ENCODE measurements around the gene AKR1D1. TPM values are rescaled to one million over a fixed set of nuclear protein-coding genes. Genes with fewer than 3 reads are reported as not detected.
"Not testable (repeated sequence)": the region's sequence is repeated elsewhere in the genome, so short reads cannot be mapped to it uniquely, and the experiment has no call there.

Gene AKR1D1
- total and polyA plus RNA-seq, 7 experiments from 2014 or later = not detected

DNA sequence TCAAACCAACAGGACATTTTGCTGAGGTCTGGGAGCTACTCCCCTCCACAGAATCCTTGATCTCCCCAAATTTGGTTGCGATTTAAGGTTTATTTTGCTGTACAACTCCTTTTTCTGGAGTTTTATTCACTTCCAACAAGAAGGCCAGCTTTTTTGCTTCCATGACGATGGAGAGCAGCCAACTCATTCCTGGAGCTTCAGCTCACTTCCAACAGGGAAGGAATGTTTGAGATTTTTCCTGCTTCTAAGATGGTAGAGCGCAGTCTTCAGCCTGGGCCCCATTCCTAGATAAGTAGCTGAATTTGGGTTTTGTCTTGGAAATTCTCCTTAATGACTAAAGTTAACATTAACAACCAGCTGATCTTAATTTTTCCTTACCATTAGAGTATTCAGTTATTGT, 43.5 kb upstream of the AKR1D1 start:
- Histone ChIP-seq H3K36me3 (ENCODE audit: control insufficient read depth in 2 of 3, insufficient read depth in 3 of 3, low read length in 3 of 3) (no peaks in the 10 kb centered on the region), H3K27ac (ENCODE audit: low read depth, low read length) (no peak overlapping the region), H3K4me1 (ENCODE audit: control insufficient read depth in 2 of 2, insufficient read depth in 2 of 2, low read length in 2 of 2) (no peaks in the 10 kb centered on the region), H3K4me3 (ENCODE audit: low read length) (no peak overlapping the region), H3K9me3 (ENCODE audit: control insufficient read depth in 2 of 3, low read length in 3 of 3) (no peaks in the 10 kb centered on the region), H3K27me3 (ENCODE audit: control insufficient read depth in 2 of 2, insufficient read depth in 2 of 2, low read length in 2 of 2) (no peaks in the 10 kb centered on the region)
- Mint-ChIP-seq H3K27me3 (peaks cover 0 to 24% (median 15%) of the 10 kb centered on the region in 5 donors), H3K4me1 (no peaks in the 10 kb centered on the region), H3K36me3 (peaks cover 0 to 7% (median 6%) of the 10 kb centered on the region in 5 donors), H3K9me3 (peaks cover 0 to 16% (median 10%) of the 10 kb centered on the region in 11 donors), H3K4me3 (no peak overlapping the region), H3K27ac (no peak overlapping the region)
- intact Hi-C loops (cut with micrococcal nuclease) = no loop called here
- POLR2A ChIA-PET = no interaction called here
- CTCF ChIA-PET = interaction anchor here (1.3 kb wide), 1 partner anchor 23 kb away, joined by 3 read pairs; no protein-coding TSS in a partner anchor
- DNase-seq (no peak), ATAC-seq (no peak)

DNA sequence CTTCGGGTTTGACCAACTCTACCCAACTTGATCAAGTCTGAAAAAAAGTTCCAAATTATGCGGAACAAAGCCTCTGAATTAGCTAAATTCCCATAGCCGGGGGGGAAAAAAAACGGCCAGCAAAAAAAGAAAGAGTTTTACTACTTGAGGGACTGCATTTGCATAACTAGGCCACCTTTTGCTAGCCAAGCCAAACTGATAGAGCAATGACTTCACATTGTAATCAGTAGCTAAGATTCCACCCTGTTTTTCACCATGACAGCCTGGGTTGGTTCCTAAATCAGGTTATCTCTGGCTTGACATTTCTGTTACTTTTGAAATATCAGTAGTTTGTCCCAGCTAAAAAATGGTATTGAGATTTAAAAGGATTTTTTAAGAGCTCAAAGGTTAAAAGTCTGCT, 43.0 kb upstream of the AKR1D1 start:
- Histone ChIP-seq H3K27ac (ENCODE audit: low read depth, low read length) (no peak overlapping the region), H3K4me3 (ENCODE audit: low read length) (no peak overlapping the region), H3K36me3 (ENCODE audit: control insufficient read depth in 2 of 3, insufficient read depth in 3 of 3, low read length in 3 of 3) (no peaks in the 10 kb centered on the region), H3K4me1 (ENCODE audit: control insufficient read depth in 2 of 2, insufficient read depth in 2 of 2, low read length in 2 of 2) (no peaks in the 10 kb centered on the region), H3K27me3 (ENCODE audit: control insufficient read depth in 2 of 2, insufficient read depth in 2 of 2, low read length in 2 of 2) (no peaks in the 10 kb centered on the region), H3K9me3 (ENCODE audit: control insufficient read depth in 2 of 3, low read length in 3 of 3) (no peaks in the 10 kb centered on the region)
- peaks cover 0 to 16% (median 10%) of the 10 kb centered on the region in 11 donors for H3K9me3 Mint-ChIP-seq
- H3K27ac Mint-ChIP-seq = no peak overlapping the region
- peaks cover 0 to 7% (median 6%) of the 10 kb centered on the region in 5 donors for H3K36me3 Mint-ChIP-seq
- no peaks in the 10 kb centered on the region for H3K4me1 Mint-ChIP-seq
- CTCF ChIA-PET = interaction anchor here (1.3 kb wide), 1 partner anchor 24 kb away, joined by 3 read pairs; no protein-coding TSS in a partner anchor
- ATAC-seq (no peak), DNase-seq (no peak)
- POLR2A ChIA-PET = no interaction called here
- H3K4me3 Mint-ChIP-seq = no peak overlapping the region
- intact Hi-C loops (cut with micrococcal nuclease) = no loop called here
- peaks cover 2 to 21% (median 16%) of the 10 kb centered on the region in 5 donors for H3K27me3 Mint-ChIP-seq

DNA sequence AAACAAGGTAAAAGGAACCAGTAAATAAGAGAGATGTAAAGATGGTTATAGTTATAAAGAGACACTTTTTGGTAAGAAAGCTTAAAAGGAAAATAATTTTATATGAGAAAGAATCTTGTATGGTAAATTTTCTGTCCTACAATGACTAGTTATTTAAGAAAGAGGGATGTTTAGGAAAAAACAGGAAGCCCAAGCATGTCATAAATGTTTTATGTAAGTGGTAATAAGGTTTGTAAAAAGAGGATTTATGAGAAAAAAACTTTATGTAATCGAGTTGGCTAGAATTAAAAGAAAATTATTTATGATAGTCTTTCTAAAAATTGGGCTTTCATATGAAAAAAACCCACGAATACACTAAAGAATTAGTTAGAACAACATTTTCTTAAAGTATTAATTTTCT, 40.1 kb upstream of the AKR1D1 start:
- no peaks in the 10 kb centered on the region for H3K36me3 ChIP-seq (ENCODE audit: control insufficient read depth in 2 of 3, insufficient read depth in 3 of 3, low read length in 3 of 3)
- no peak for ATAC-seq
- ChIA-PET POLR2A (no interaction called here), CTCF (no interaction called here)
- intact Hi-C loops (cut with micrococcal nuclease) = no loop called here
- H3K27ac ChIP-seq (ENCODE audit: low read depth, low read length) = no peak overlapping the region
- H3K4me3 Mint-ChIP-seq = no peak overlapping the region
- peaks cover 10 to 37% (median 25%) of the 10 kb centered on the region in 5 donors for H3K27me3 Mint-ChIP-seq
- H3K9me3 Mint-ChIP-seq = peaks cover 0 to 36% (median 11%) of the 10 kb centered on the region in 11 donors
- H3K27ac Mint-ChIP-seq = no peak overlapping the region
- no peak for DNase-seq
- no peak overlapping the region for H3K4me3 ChIP-seq (ENCODE audit: low read length)
- no peaks in the 10 kb centered on the region for H3K4me1 ChIP-seq (ENCODE audit: control insufficient read depth in 2 of 2, insufficient read depth in 2 of 2, low read length in 2 of 2)
- peaks cover 0 to 7% (median 6%) of the 10 kb centered on the region in 5 donors for H3K36me3 Mint-ChIP-seq
- H3K4me1 Mint-ChIP-seq = no peaks in the 10 kb centered on the region
- H3K9me3 ChIP-seq (ENCODE audit: control insufficient read depth in 2 of 3, low read length in 3 of 3) = no peaks in the 10 kb centered on the region
- no peaks in the 10 kb centered on the region for H3K27me3 ChIP-seq (ENCODE audit: control insufficient read depth in 2 of 2, insufficient read depth in 2 of 2, low read length in 2 of 2)

DNA sequence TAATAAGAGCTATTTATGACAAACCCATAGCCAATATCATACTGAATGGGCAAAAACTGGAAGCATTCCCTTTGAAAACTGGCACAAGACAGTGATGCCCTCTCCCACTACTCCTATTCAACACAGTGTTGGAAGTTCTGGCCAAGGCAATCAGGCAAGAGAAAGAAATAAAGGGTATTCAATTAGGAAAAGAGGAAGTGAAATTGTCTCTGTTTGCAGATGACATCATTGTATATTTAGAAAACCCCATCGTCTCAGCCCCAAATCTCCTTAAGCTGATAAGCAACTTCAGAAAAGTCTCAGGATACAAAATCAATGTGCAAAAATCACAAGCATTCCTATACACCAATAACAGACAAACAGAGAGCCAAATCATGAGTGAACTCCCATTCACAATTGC, 36.2 kb upstream of the AKR1D1 start:
- not testable (repeated sequence) for DNase-seq; H3K9me3 ChIP-seq (ENCODE audit: control insufficient read depth in 2 of 3, low read length in 3 of 3)

DNA sequence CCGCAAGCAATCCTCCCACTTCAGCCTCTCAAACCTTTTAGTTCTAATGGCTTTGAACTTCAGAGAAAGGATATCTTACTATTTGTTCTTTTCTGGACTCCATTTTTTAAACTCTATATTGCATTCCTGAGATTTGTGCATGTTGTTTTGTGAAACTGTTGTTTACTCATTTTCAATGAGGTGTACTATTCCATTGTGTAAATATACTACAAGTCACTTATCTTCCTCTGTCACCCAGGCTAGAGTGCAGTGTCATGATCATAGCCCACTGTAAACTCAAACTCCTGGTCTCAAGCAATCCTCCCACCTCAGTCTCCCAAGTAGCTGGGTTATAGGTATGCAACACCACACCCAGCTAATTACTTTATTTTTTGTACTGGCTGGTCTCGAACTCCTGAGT, 31.4 kb upstream of the AKR1D1 start:
- no peaks in the 10 kb centered on the region for H3K36me3 Mint-ChIP-seq
- ATAC-seq (no peak), DNase-seq (no peak)
- ChIA-PET POLR2A (no interaction called here), CTCF (no interaction called here)
- no peak overlapping the region for H3K4me3 ChIP-seq (ENCODE audit: low read length)
- H3K4me3 Mint-ChIP-seq = no peak overlapping the region
- H3K9me3 Mint-ChIP-seq = peaks cover 0 to 15% (median 5%) of the 10 kb centered on the region in 11 donors
- H3K27me3 Mint-ChIP-seq = peaks cover 11 to 29% (median 18%) of the 10 kb centered on the region in 5 donors
- H3K36me3 ChIP-seq (ENCODE audit: control insufficient read depth in 2 of 3, insufficient read depth in 3 of 3, low read length in 3 of 3) = no peaks in the 10 kb centered on the region
- intact Hi-C loops (cut with micrococcal nuclease) = no loop called here
- H3K4me1 Mint-ChIP-seq = no peaks in the 10 kb centered on the region
- H3K9me3 ChIP-seq (ENCODE audit: control insufficient read depth in 2 of 3, low read length in 3 of 3) = no peaks in the 10 kb centered on the region
- H3K27ac ChIP-seq (ENCODE audit: low read depth, low read length) = no peak overlapping the region
- H3K4me1 ChIP-seq (ENCODE audit: control insufficient read depth in 2 of 2, insufficient read depth in 2 of 2, low read length in 2 of 2) = no peaks in the 10 kb centered on the region
- no peak overlapping the region for H3K27ac Mint-ChIP-seq
- no peaks in the 10 kb centered on the region for H3K27me3 ChIP-seq (ENCODE audit: control insufficient read depth in 2 of 2, insufficient read depth in 2 of 2, low read length in 2 of 2)

More for the DNA sequence above, 36.2 kb upstream of the AKR1D1 start:
- H3K4me1 Mint-ChIP-seq; H3K4me3 Mint-ChIP-seq; intact Hi-C loops (cut with micrococcal nuclease); H3K36me3 Mint-ChIP-seq; POLR2A ChIA-PET; H3K27ac Mint-ChIP-seq; H3K27ac ChIP-seq (ENCODE audit: low read depth, low read length); H3K36me3 ChIP-seq (ENCODE audit: control insufficient read depth in 2 of 3, insufficient read depth in 3 of 3, low read length in 3 of 3); ATAC-seq; H3K4me3 ChIP-seq (ENCODE audit: low read length); H3K27me3 ChIP-seq (ENCODE audit: control insufficient read depth in 2 of 2, insufficient read depth in 2 of 2, low read length in 2 of 2); CTCF ChIA-PET; H3K4me1 ChIP-seq (ENCODE audit: control insufficient read depth in 2 of 2, insufficient read depth in 2 of 2, low read length in 2 of 2): not testable (repeated sequence)
- peaks cover 10 to 41% (median 29%) of the 10 kb centered on the region in 5 donors for H3K27me3 Mint-ChIP-seq
- H3K9me3 Mint-ChIP-seq = peaks cover 0 to 32% (median 12%) of the 10 kb centered on the region in 11 donors

DNA sequence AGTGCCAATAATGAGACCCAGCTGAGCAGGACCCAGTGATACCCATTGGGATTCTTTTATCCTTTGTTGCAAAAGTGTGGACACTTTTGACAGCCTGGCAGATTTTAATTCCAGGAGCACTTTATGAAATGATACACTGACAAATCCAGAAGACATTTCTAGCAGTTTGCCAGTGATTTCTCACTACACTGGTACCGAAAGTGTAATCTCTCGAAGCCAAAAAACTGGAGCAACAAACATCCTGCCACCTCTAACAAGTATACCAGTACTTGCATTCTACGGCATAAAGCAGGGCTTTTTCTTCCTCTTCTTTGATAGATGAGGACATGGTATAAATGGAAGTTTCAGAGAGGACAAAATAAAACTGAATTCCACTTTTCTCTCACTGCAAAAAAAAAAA, 28.4 kb upstream of the AKR1D1 start:
- no peaks in the 10 kb centered on the region for H3K4me1 Mint-ChIP-seq
- peaks cover 0 to 10% (median 5%) of the 10 kb centered on the region in 5 donors for H3K36me3 Mint-ChIP-seq
- H3K4me3 Mint-ChIP-seq = no peak overlapping the region
- Histone ChIP-seq H3K4me3 (ENCODE audit: low read length) (no peak overlapping the region), H3K9me3 (ENCODE audit: control insufficient read depth in 2 of 3, low read length in 3 of 3) (no peaks in the 10 kb centered on the region), H3K27me3 (ENCODE audit: control insufficient read depth in 2 of 2, insufficient read depth in 2 of 2, low read length in 2 of 2) (no peaks in the 10 kb centered on the region), H3K36me3 (ENCODE audit: control insufficient read depth in 2 of 3, insufficient read depth in 3 of 3, low read length in 3 of 3) (no peaks in the 10 kb centered on the region), H3K4me1 (ENCODE audit: control insufficient read depth in 2 of 2, insufficient read depth in 2 of 2, low read length in 2 of 2) (no peaks in the 10 kb centered on the region), H3K27ac (ENCODE audit: low read depth, low read length) (no peak overlapping the region)
- H3K27ac Mint-ChIP-seq = no peak overlapping the region
- peaks cover 8 to 17% (median 14%) of the 10 kb centered on the region in 5 donors for H3K27me3 Mint-ChIP-seq
- peaks cover 3 to 13% (median 6%) of the 10 kb centered on the region in 11 donors for H3K9me3 Mint-ChIP-seq
- POLR2A ChIA-PET = no interaction called here
- DNase-seq (no peak), ATAC-seq (no peak)
- intact Hi-C loops (cut with micrococcal nuclease) = no loop called here
- CTCF ChIA-PET = interaction anchor here (0.5 kb wide), 1 partner anchor 223 kb away, joined by 3 read pairs; no protein-coding TSS in a partner anchor

DNA sequence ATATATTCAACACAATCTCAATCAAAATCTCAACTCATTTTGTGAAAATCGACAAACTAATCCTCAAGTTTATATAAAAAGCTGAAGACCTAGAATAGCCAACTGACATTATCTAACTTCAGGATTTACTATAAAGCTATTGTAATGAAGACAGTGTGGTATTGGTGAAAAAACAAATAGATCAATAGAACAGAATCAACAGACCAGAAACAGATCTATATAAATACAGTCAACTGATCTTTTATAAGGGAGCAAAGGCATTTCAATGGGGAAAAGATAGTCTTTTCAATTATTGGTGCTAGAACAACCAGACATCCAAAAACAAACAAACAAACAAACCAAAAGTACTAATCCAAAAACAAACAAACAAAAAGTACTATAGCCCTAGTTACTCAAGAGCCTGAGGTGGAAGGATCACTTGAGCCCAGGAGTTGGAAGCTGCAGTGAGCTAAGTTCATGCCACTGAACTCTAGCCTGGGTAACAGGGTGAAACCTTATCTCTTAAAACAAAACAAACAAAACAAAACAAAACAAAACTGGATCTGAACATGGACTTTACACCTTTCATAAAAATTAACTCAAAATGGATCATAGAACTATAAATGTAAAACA, 26.6 kb upstream of the AKR1D1 start:
- no peaks in the 10 kb centered on the region for H3K4me1 ChIP-seq (ENCODE audit: control insufficient read depth in 2 of 2, insufficient read depth in 2 of 2, low read length in 2 of 2)
- Mint-ChIP-seq H3K4me3 (no peak overlapping the region), H3K27ac (no peak overlapping the region), H3K36me3 (peaks cover 0 to 10% (median 5%) of the 10 kb centered on the region in 5 donors), H3K9me3 (peaks cover 3 to 17% (median 7%) of the 10 kb centered on the region in 11 donors), H3K27me3 (peaks cover 8 to 18% (median 10%) of the 10 kb centered on the region in 5 donors), H3K4me1 (no peaks in the 10 kb centered on the region)
- H3K9me3 ChIP-seq (ENCODE audit: control insufficient read depth in 2 of 3, low read length in 3 of 3) = no peaks in the 10 kb centered on the region
- no peaks in the 10 kb centered on the region for H3K27me3 ChIP-seq (ENCODE audit: control insufficient read depth in 2 of 2, insufficient read depth in 2 of 2, low read length in 2 of 2)
- DNase-seq = no peak
- ChIA-PET CTCF (no interaction called here), POLR2A (no interaction called here)
- no peaks in the 10 kb centered on the region for H3K36me3 ChIP-seq (ENCODE audit: control insufficient read depth in 2 of 3, insufficient read depth in 3 of 3, low read length in 3 of 3)
- H3K4me3 ChIP-seq (ENCODE audit: low read length) = no peak overlapping the region
- ATAC-seq = no peak
- H3K27ac ChIP-seq (ENCODE audit: low read depth, low read length) = no peak overlapping the region
- intact Hi-C loops (cut with micrococcal nuclease) = no loop called here

Measured in naive thymus-derived CD4-positive, alpha-beta T cell (primary cell).